Measurements from ENCODE around the gene POLR2A.

GRCh38 chr17:7513850-7514419, 29.8 kb downstream of the POLR2A start:
- TF ChIP-seq POLR2A (IDR thresholded peaks at IDR 0.05; ENCODE audit: extremely low read depth, insufficient read length) (no peak), CTCF (IDR thresholded peaks at IDR 0.05; ENCODE audit: low read depth, low read length) (no peak), MAX (IDR thresholded peaks at IDR 0.05; ENCODE audit: low read depth, low read length) (no peak)
